Astrocyte of the spinal cord (primary cell): ENCODE data around the gene EPHX1.

Experiments
- DNase-seq: peaks from one replicate; pipeline ENCODE4 v3.0.0; 2011; ENCODE audit warnings: low read depth, low spot score
- H3K4me3 ChIP-seq: 2 replicates; pipeline ENCODE4 v1.5.1; 2011; ENCODE audit warnings: low read depth, mild to moderate bottlenecking, low read length, moderate library complexity
- in situ Hi-C: cut with HindIII; loops from 2 replicates; pipeline ENCODE4 v1.10.0; 2017; ENCODE audit warnings: low sequenced_read_pairs
- TF ChIP-seq, protein P1 (sequence below): IDR thresholded peaks from 2 replicates; pipeline ENCODE4 v1.5.1; 2012; ENCODE audit warnings: low read depth, mild to moderate bottlenecking, low read length, inconsistent platforms

Gene EPHX1

DNA sequence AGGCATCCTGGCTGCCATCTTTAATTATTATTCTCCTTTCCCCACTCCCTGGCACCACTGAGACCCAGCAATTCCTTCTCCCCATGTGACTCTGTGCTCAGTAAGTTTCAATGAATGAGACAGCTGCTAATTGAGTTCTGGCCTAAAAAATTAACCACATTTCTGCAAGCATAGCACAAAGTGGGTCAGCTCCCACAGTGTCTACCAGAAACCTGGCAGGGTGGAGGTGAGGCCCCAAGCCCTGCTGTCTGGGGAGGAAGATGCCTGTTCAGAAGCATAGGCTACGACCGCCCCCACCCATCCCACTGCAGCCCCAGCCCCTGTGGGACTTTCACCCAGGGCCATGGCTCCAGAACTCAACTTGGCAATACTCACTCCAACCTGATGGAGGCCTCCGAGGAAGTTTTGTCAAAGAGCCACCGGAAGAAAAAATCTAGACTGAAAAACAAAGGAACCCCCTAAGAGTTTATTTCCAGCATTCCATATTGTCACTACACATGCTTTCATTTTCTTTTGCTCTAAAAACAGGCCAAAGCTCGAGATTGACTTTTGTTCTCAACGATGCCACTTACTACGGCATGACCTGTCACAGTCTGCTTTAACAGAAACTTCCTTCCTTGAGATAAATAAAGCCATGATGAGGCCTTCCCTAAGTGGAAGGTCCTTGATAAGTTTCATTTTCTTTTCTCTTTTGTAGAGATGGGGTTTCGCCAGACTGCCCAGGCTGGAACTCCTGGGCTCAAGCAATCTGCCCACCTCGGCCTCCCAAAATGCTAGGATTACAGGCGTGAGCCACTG, 45.8 kb downstream of the EPHX1 start:
- in situ Hi-C loops = no loop called here
- no peak for DNase-seq
- TF ChIP-seq, protein P1, sequence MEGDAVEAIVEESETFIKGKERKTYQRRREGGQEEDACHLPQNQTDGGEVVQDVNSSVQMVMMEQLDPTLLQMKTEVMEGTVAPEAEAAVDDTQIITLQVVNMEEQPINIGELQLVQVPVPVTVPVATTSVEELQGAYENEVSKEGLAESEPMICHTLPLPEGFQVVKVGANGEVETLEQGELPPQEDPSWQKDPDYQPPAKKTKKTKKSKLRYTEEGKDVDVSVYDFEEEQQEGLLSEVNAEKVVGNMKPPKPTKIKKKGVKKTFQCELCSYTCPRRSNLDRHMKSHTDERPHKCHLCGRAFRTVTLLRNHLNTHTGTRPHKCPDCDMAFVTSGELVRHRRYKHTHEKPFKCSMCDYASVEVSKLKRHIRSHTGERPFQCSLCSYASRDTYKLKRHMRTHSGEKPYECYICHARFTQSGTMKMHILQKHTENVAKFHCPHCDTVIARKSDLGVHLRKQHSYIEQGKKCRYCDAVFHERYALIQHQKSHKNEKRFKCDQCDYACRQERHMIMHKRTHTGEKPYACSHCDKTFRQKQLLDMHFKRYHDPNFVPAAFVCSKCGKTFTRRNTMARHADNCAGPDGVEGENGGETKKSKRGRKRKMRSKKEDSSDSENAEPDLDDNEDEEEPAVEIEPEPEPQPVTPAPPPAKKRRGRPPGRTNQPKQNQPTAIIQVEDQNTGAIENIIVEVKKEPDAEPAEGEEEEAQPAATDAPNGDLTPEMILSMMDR = no peak
- H3K4me3 ChIP-seq = no peak overlapping the region

- TF ChIP-seq, protein P1 = no peak
- H3K4me3 ChIP-seq = no peak overlapping the region
- in situ Hi-C loops = no loop called here
- no peak for DNase-seq
Measured at GRCh38 chr1:225857256-225857655, 47.3 kb downstream of the EPHX1 start.

DNA sequence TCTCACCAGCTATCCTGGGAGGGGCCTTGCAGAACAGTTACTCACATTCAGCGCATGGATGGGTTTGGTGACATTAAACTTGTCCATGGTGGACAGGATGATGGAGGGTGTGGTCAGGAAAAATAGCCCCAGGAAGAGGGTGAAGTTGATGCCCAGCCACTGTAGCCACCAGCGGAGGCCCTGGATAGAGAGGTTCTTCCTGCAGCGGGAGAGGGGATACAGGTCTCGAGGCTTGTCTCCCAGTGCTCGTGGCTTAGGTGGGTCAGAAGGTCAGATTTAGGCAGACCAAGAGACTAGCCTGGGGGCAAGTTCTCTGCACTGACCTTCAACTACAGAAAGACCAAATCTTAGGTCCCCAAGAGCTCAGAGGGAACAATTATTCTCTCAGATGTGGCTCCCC, 49.2 kb downstream of the EPHX1 start:
- in situ Hi-C loops = no loop called here
- TF ChIP-seq, protein P1 = no peak
- no peak overlapping the region for H3K4me3 ChIP-seq

DNA sequence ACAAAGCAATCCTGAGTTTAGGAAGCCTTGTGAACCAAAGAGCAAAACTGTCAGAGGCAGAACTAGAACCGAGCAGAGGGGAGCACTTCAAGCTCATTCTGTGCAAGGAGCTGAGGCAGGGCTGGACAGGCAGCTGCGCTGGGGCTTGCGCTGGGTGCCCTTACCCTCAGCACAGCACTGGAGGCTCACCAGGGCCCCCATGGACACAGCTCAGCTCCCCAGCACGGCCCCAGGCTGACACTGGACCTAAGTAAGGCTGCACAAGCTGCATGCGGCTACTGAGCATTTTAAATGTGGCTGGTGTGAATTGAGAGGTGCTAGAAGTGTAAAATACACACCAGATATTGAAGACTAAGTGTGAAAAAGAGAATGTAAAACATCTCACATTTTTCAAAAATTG, 50.2 kb downstream of the EPHX1 start:
- in situ Hi-C loops = no loop called here
- DNase-seq = no peak
- no peak overlapping the region for H3K4me3 ChIP-seq
- TF ChIP-seq, protein P1 = no peak

More for the DNA sequence above, 49.2 kb downstream of the EPHX1 start:
- no peak for DNase-seq

DNA sequence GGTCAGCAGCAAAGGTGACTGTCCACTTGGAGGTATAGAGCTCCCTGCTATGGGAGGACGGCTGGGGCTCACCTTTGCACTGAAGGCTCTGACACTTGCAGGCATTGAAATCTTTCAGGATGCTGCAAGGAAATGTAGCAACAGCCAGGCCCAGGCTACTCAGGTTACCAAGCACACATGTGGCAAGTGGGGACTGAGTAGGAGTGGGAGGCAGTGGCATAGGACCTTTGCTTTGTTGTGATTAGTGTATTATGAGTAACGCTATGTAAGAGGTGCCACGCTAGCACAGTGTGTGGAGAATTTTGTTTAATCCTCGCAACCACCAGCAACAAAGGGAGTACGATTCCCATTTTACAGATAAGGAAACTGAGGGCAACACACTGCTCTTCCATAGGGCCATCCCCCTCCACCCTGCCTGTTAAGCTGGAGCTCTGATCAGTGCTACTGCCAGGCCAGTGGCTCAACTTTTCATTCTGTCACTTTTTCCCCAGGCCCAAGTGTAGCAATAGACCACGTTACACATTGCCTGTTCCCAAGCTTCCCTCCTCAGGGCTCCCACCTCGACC, 51.0 kb downstream of the EPHX1 start:
- no peak overlapping the region for H3K4me3 ChIP-seq
- no peak for DNase-seq
- in situ Hi-C loops = no loop called here
- TF ChIP-seq, protein P1 = no peak

DNA sequence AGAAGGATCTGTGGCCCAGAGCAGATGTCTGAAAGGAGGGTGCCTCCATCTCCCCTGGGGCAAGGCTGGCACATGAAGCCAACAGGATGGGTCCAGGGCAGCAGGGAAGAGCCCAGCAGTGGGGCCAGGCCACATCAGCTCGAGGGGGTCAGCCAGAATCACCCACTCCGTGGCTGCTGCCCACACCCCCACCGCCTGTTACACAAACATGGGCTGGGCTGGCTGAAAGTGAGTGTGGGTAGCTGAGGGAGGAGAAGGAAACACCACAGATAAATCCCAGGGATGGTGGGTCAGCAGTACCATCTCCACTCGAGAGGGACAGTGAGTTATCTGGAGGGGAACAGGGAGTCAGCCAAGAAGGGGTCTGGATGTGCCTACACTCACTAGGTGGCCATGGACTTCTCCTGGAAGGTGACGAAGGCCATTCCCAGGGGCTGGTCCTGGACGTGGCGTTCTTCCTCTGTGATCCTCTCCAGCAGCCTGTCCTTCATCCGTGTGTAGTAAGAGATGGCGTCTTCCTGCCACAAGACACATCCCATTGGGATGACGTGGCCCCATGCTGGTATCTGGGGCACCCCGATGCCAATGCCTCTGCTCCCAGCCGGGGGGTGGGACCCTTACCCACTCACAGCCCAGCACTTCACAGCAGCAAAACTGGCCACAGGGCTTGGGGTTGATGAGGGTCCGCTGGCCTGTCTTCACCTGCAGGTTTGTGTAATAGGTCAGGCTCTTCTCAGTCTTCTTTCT, 52.1 kb downstream of the EPHX1 start:
- H3K4me3 ChIP-seq = no peak overlapping the region
- DNase-seq = no peak
- in situ Hi-C loops = no loop called here
- TF ChIP-seq, protein P1 = no peak
